DOHH2 (cell line): ENCODE data around the gene ISL2.

Source experiments
- EZH2phosphoT487 ChIP-seq: fragments of 200-600 bp; sonication (generic); IDR thresholded peaks from 2 replicates; pipeline ENCODE4 v1.6.1; 2017; ENCODE audit warnings: borderline replicate concordance, mild to moderate bottlenecking, antibody characterized with exemption, low read length, moderate library complexity, mixed read lengths
- TF ChIP-seq, protein P1 (sequence below): fragments of 200-600 bp; sonication (generic); IDR thresholded peaks from one replicate; pipeline ENCODE4 v1.5.1; 2014; ENCODE audit warnings: antibody characterized with exemption, mild to moderate bottlenecking, low read depth, low read length; ENCODE audit not compliant: poor library complexity, severe bottlenecking

DNA sequence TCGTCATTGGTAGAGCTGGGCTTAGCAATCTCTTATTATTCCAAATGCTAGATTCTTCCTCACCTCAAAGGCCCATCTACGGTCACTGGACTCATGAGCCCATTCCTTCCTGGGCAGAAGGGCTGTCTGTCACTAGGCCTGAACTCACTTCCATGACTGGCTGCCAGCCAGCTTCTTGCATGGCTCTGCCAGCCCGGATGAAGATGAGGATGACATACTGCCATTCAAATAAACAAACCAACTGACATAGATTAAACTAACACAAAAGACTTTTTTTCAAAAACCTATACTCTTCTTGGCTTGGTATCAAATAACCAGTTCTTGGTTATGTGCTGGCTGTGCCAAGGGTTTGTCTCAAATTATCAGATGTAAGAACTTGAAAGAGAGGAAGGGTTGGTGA lies 23.8 kb downstream of the ISL2 start:
- TF ChIP-seq, protein P1, sequence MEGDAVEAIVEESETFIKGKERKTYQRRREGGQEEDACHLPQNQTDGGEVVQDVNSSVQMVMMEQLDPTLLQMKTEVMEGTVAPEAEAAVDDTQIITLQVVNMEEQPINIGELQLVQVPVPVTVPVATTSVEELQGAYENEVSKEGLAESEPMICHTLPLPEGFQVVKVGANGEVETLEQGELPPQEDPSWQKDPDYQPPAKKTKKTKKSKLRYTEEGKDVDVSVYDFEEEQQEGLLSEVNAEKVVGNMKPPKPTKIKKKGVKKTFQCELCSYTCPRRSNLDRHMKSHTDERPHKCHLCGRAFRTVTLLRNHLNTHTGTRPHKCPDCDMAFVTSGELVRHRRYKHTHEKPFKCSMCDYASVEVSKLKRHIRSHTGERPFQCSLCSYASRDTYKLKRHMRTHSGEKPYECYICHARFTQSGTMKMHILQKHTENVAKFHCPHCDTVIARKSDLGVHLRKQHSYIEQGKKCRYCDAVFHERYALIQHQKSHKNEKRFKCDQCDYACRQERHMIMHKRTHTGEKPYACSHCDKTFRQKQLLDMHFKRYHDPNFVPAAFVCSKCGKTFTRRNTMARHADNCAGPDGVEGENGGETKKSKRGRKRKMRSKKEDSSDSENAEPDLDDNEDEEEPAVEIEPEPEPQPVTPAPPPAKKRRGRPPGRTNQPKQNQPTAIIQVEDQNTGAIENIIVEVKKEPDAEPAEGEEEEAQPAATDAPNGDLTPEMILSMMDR, result no peak
- no peak for TF ChIP-seq EZH2phosphoT487
